ENCODE results near the gene NYAP1. TPM values are rescaled to one million over a fixed set of nuclear protein-coding genes. Genes with fewer than 3 reads are reported as not detected.

Gene NYAP1
- total RNA-seq: 6.0 TPM

DNA sequence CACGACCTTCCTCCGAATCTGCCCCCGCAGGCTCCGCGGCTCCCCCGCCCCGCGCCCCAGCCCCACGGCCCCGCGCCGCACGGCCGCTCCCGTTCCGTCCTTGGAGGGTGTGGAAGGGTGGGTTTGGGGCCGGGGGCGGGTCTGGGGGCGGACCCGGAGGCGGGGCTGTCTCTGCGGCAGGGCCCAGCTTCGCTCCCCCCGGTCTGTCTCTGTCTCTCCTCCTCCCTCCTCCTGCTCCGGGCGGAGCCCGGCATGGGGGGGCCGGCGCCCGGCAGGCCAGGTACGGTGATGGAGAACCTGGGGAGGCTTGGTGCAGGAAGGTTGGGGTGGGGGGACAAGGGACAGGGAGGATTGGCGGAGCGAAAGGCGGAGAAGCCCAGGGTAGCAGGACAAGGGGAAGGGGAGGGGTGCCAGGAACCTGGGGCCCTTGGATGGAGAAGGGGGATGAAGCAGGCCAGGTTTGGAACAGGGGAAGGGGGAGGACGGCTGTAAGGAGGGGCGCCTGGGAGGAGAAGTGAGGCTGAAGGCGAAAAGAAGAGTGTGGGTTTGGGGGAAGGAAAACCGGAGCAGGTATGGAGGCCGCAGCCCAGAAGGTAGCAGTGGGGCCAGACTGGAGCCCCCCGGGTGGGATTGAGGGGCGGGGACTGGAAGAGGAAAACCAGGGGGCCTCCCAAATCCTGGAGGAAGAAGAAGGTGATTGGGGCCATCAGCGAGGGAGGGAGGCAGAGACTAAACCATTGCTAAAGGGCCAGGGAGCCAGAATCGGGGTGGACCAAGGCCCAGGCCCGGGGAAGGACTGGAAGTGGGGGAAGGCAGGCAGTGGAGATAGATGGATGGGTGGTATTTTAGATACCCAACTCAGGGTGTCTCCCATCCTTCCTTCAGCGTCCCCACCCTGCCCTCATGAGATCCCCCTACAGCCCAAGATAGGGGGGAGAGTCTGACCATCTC, at the start of gene NYAP1:
TSS of gene NYAP1 (plus strand) at position 206 of the 951 bp plus-strand sequence. CDS start 1,385 bp downstream, outside the sequence.

DNA sequence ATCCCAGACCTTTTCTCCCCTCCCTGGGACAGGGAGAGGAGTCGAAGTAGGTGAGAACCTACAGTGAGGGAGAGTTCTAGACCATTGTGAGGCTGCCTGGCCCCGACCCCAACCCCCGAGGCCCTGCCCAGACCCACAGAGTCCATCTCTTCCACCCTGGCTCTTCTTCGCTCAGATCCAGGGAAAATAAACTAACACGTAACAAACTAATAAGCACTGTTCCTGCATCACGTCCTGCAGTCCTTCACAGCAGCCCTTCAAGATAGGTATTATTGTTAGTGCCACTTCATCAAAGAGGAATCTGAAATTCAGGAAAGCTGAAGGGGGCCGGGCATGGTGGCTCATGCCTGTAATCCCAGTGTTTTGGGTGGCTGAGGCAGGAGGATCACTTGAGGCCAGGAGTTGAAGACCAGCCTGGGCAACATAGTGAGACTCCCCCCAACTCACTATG, 19.5 kb upstream of the NYAP1 start, which contains the start of gene SPACDR:
TSS of gene SPACDR (minus strand) at position 51 of the 451 bp plus-strand sequence. CDS start 235 bp downstream, outside the sequence.

DNA sequence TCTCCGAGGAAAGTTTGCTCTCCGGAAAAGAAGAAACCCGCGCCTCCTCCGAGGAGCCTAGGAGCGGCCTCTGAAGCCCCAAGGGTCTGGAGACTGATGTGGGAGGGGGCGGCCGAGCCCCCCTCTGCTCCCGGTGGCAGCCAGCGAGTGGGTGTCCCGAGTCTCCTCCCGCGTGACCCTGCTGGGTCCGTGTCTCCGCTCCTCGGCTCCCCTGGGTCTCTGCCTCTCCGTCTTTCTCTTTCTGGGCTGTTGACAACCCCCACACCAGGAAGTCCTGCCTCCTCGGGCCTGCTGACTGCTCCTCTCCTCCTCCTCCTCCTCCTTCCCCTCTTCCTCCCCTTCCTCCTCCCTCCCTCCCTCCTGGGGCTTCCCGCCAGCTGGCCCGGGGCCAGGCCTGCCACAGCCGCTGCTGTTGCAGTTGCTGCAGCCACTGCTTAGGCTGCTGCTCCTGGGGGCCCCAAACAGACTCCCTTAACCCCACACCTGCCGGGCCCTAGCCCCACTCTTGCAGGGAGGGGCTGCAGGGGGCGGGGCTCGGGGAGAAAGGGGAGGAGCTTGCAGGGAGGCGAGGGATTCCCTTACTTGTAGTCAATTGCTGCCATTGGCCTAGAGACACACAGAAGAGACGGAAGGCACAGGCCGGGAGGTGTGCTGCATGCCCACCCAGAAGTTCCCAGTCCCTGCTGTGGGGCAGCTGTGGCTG, 4.6 kb upstream of the NYAP1 start, which contains the start of gene TSC22D4:
TSS of gene TSC22D4 (minus strand) at position 257 of the 703 bp plus-strand sequence. CDS start 1,176 bp downstream, outside the sequence.

DNA sequence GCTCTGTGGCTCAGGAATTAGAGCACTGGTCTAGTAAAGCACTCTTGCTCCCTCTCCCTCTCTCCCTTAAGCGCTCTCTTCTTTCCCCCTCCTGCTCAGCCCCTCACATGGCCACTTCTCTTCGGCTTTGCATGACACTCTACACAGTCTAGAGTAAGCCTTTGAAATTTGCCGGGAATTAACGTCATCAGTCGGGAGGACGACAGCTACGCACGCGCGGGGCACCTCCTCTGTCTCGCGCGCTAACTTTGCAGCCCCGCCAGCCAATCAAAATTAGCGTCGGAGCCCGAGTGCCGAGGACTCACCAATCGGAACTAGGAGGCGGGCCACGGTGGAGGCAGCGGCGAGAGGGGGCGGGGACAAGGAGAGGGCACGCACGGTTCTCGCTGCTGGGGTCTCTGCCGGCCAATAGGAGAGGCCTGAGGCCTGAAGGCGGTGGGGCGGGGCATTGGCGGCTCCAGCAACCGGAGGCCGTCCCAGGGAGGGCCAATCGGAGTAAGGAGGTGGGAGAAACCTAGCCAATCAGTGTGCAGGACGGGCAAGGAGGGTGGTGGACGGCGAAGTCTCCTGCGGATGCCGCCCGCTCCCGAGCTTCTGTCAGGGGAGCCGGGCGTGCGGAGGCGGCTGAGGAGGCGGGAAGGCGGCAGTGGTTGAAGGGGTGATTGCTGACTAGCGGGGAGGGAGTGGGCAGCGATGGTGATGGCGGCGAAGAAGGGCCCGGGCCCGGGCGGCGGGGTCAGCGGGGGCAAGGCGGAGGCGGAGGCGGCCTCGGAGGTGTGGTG, 55.1 kb downstream of the NYAP1 start, which contains the start of gene AGFG2:
TSS of gene AGFG2 (plus strand) at position 550 of the 782 bp plus-strand sequence. CDS start at position 694, 144 bp downstream.

Other genes with a start within 250 kb of the NYAP1 start
- gene SPDYE3, start 176.2 kb upstream of the NYAP1 start, total RNA-seq: not detected
- 33.3 TPM for gene PILRB, start 125.8 kb upstream of the NYAP1 start, total RNA-seq
- 1.8 TPM for gene PILRA, start 110.4 kb upstream of the NYAP1 start, total RNA-seq
- gene ZCWPW1, start 55.2 kb upstream of the NYAP1 start, total RNA-seq: 2.9 TPM
- gene MEPCE, start 54.1 kb upstream of the NYAP1 start, total RNA-seq: 27.2 TPM
- 13.9 TPM for gene PPP1R35, start 47.4 kb upstream of the NYAP1 start, total RNA-seq
- not detected for gene SPACDR, start 19.7 kb upstream of the NYAP1 start, total RNA-seq
- 29.0 TPM for gene TSC22D4, start 4.7 kb upstream of the NYAP1 start, total RNA-seq
- gene AGFG2, start 55.3 kb downstream of the NYAP1 start, total RNA-seq: 7.5 TPM
- not detected for gene SAP25, start 90.0 kb downstream of the NYAP1 start, total RNA-seq
- 41.8 TPM for gene LRCH4, start 102.2 kb downstream of the NYAP1 start, total RNA-seq
- gene FBXO24, start 102.4 kb downstream of the NYAP1 start, total RNA-seq: 2.5 TPM
- gene PCOLCE, start 118.4 kb downstream of the NYAP1 start, total RNA-seq: 198 TPM
- gene MOSPD3, start 128.6 kb downstream of the NYAP1 start, total RNA-seq: 10.0 TPM
- 6.2 TPM for gene TFR2, start 157.6 kb downstream of the NYAP1 start, total RNA-seq
- 14.7 TPM for gene ACTL6B, start 172.5 kb downstream of the NYAP1 start, total RNA-seq
- gene GNB2, start 189.8 kb downstream of the NYAP1 start, total RNA-seq: 103 TPM
- gene GIGYF1, start 210.3 kb downstream of the NYAP1 start, total RNA-seq: 45.0 TPM
- gene POP7, start 222.2 kb downstream of the NYAP1 start, total RNA-seq: 25.2 TPM
- not detected for gene EPO, start 236.5 kb downstream of the NYAP1 start, total RNA-seq
- gene ZAN, start 249.7 kb downstream of the NYAP1 start, total RNA-seq: not detected

Data from camera-type eye (tissue), 1 donor.